HepG2 (cell line): ENCODE measurements around the gene PNKD. TPM values are rescaled to one million over a fixed set of nuclear protein-coding genes. Genes with fewer than 3 reads are reported as not detected.

ENCODE experiments used
- BCLAF1 ChIP-seq: fragments of 450-650 bp; IDR thresholded peaks from 2 replicates; pipeline ENCODE4 v1.6.1; 2017; ENCODE audit warnings: mild to moderate bottlenecking
- DNMT3B ChIP-seq: conservative IDR thresholded peaks from 2 replicates; pipeline ENCODE4 v1.6.1; 2016; ENCODE audit warnings: missing biosample characterization, control low read depth
- HNF1A ChIP-seq, 2 experiments: sonication (generic) in 1 of 2; formaldehyde crosslinking in 1 of 2; IDR thresholded peaks; 2 replicates each; pipeline versions ENCODE4 v1.4.0 to v1.6.1; 2016 to 2020; ENCODE audit warnings: borderline replicate concordance in 1 of 2, low read depth in 1 of 2, mild to moderate bottlenecking in 1 of 2, missing genetic modification reagents in 1 of 2
- MXD1 ChIP-seq: sonication (generic); formaldehyde crosslinking; IDR thresholded peaks from 2 replicates; pipeline ENCODE4 v1.4.0; 2020; ENCODE audit warnings: mild to moderate bottlenecking, missing genetic modification reagents
- SP4 ChIP-seq: sonication (generic); formaldehyde crosslinking; IDR thresholded peaks from 2 replicates; pipeline ENCODE4 v1.8.1; 2023; ENCODE audit warnings: mild to moderate bottlenecking, missing genetic modification reagents
- TCF7 ChIP-seq: sonication (generic); IDR thresholded peaks from 2 replicates; pipeline ENCODE4 v1.6.1; 2016; ENCODE audit warnings: antibody characterized with exemption, low read depth
- TFE3 ChIP-seq: IDR thresholded peaks from 2 replicates; pipeline ENCODE4 v1.6.1; 2016
- UBTF ChIP-seq: sonication (generic); formaldehyde crosslinking; IDR thresholded peaks from 2 replicates; pipeline ENCODE4 v1.4.0; 2020; ENCODE audit warnings: mild to moderate bottlenecking, missing genetic modification reagents
- XBP1 ChIP-seq: sonication (generic); formaldehyde crosslinking; IDR thresholded peaks from 2 replicates; pipeline ENCODE4 v1.5.0; 2020; ENCODE audit warnings: missing genetic modification reagents
- ZFY ChIP-seq: sonication (generic); formaldehyde crosslinking; IDR thresholded peaks from 2 replicates; pipeline ENCODE4 v1.4.0; 2020; ENCODE audit warnings: missing genetic modification reagents
- ZNF205 ChIP-seq: IDR thresholded peaks from 2 replicates; pipeline ENCODE4 v1.6.1; 2018; ENCODE audit warnings: missing biosample characterization, missing genetic modification reagents
- ZNF326 ChIP-seq: sonication (generic); formaldehyde crosslinking; IDR thresholded peaks from 2 replicates; pipeline ENCODE4 v1.4.0; 2020; ENCODE audit warnings: missing genetic modification reagents, borderline replicate concordance
- ZNF784 ChIP-seq: sonication (generic); formaldehyde crosslinking; IDR thresholded peaks from 2 replicates; pipeline ENCODE4 v1.5.1; 2020; ENCODE audit warnings: missing genetic modification reagents, mild to moderate bottlenecking, borderline replicate concordance
- polyA plus RNA-seq, 8 experiments: library from polyadenylated mRNA; depleted of rRNA in 3 of 8; stranded (reverse) in 7 of 8; unstranded in 1 of 8; fragments of >200 nt; fragmentation: Illumina TruSeq in 4 of 8; extraction: Trizol in 4 of 8; gene quantifications; 2 replicates each; pipeline versions ENCODE4 v1.2.1 to v1.2.3, GENCODE V29; 2011 to 2016; ENCODE audit warnings: low read depth in 4 of 8, missing spikeins in 1 of 8, mixed read lengths in 1 of 8; ENCODE audit not compliant: insufficient read depth in 1 of 8
- total RNA-seq, 5 experiments: library from RNA; depleted of rRNA; stranded (reverse); fragments of >200 nt; fragmentation: Illumina TruSeq; extraction: Trizol; gene quantifications; 2 replicates each; pipeline ENCODE4 v1.2.3, GENCODE V29; 2016; ENCODE audit warnings: low read depth in 1 of 5

Gene PNKD
- total and polyA plus RNA-seq, 2 of the 13 experiments (the other 11 are each of a cell fraction or from before 2014, with no cell fraction given) = 55.9 to 80.4 TPM

- TF ChIP-seq HNF1A (IDR thresholded peaks at IDR 0.05; ENCODE audit: low read depth) (no peak), HNF1A (CRISPR knock-in tag; IDR thresholded peaks at IDR 0.05; ENCODE audit: borderline replicate concordance) (no peak), UBTF (CRISPR knock-in tag) (peak; percentile 38; the same call in 1 of the 2 replicates), TFE3 (CRISPR knock-in tag) (no peak), TCF7 (0 out of 2 replicates have a peak, but pooled peaks have one; percentile 0), XBP1 (CRISPR knock-in tag) (no peak), ZNF326 (CRISPR knock-in tag) (no peak), ZNF784 (CRISPR knock-in tag) (peak; percentile 52; the same call in 1 of the 2 replicates), ZFY (CRISPR knock-in tag) (0 out of 2 replicates have a peak, but pooled peaks have one; percentile 6), ZNF205 (CRISPR knock-in tag) (no peak; the same call in 1 of the 2 replicates), SP4 (CRISPR knock-in tag) (peak; percentile 16; the same call in 1 of the 2 replicates), DNMT3B (0 out of 2 replicates have a peak, but pooled peaks have one; percentile 56), MXD1 (no peak), BCLAF1 (no peak)
Measured at GRCh38 chr2:218386505-218387368, 116.4 kb downstream of the PNKD start (continued).
